ENCODE data around the gene PLCG1. TPM values are rescaled to one million over a fixed set of nuclear protein-coding genes. Genes with fewer than 3 reads are reported as not detected.

PLCG1 gene
- total RNA-seq, 1 experiment from 2014 or later = 196 TPM

- no peaks in the 10 kb centered on the region for H3K27me3 ChIP-seq
- no peak overlapping the region for H3K4me3 ChIP-seq
- H3K4me1 ChIP-seq = no peaks in the 10 kb centered on the region
- H3K27ac ChIP-seq = no peak overlapping the region
- no peak for DNase-seq
- peaks cover 92% of the 10 kb centered on the region for H3K36me3 ChIP-seq
- no peaks in the 10 kb centered on the region for H3K9me3 ChIP-seq (replicated peaks)
Measured at GRCh38 chr20:41165001-41165882, 27.9 kb downstream of the PLCG1 start.

GRCh38 chr20:41166201-41167117, 29.1 kb downstream of the PLCG1 start:
- H3K9me3 ChIP-seq (replicated peaks) = no peaks in the 10 kb centered on the region
- H3K36me3 ChIP-seq = peaks cover 96% of the 10 kb centered on the region
- no peaks in the 10 kb centered on the region for H3K27me3 ChIP-seq
- no peak overlapping the region for H3K4me3 ChIP-seq
- no peak overlapping the region for H3K27ac ChIP-seq
- no peaks in the 10 kb centered on the region for H3K4me1 ChIP-seq
- no peak for DNase-seq

DNA sequence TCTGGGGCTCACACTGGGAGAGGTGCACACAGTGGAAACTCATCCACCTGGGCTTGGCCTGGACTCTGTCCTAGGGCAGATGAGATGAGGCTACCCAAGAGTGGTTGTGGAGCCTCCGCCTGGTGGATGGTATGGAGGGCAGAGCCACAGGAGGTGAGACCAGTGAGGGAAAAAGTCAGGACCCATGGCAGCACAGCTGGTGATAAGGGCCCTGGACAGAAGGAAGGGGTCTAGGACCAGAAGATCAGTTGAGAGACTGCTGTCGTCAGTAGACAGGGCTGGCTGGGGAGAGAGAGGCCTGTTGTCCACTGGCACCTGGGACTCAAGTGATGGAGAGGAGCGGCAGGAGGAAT, 29.8 kb downstream of the PLCG1 start:
- Histone ChIP-seq H3K4me3 (no peak overlapping the region), H3K27ac (no peak overlapping the region), H3K4me1 (no peaks in the 10 kb centered on the region), H3K36me3 (peaks cover 97% of the 10 kb centered on the region), H3K9me3 (replicated peaks) (no peaks in the 10 kb centered on the region), H3K27me3 (no peaks in the 10 kb centered on the region)
- no peak for DNase-seq

DNA sequence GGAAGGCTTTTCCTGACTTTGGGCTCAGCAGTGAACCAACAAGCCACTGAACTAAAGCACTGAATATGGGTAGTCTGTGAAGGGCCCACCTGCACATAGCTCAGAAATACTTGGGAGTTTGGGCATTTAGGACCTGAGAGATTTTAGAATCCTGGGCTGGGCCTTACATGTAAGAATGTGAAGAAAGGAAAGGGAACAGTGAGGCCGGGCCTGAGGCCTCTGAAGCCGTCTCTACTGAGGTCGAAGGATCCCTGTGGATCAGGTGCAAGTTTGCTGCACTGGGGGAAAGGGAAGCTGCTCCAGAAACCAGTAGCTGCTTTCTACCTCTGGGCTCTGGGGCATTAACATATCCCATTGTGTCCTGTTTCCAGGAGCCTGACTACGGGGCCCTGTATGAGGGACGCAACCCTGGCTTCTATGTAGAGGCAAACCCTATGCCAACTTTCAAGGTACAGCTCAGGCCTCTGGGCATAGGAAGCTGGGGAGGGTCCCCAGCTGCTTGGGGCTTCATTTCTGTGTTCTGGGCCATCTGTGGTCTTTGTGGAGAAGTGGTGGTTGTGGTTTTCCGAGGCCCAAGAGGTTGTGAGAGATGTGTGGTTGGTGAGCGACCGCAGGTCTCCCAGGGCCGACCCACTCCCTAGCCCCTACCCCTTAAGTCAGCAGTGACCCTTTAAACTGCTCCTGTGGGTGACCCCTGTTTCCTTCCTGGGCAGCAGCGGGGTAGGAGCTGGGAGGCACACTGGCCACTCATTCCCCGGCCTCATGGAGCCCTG, 30.3 kb downstream of the PLCG1 start:
- peaks cover 97% of the 10 kb centered on the region for H3K36me3 ChIP-seq
- H3K27me3 ChIP-seq = no peaks in the 10 kb centered on the region
- no peaks in the 10 kb centered on the region for H3K9me3 ChIP-seq (replicated peaks)
- no peaks in the 10 kb centered on the region for H3K4me1 ChIP-seq
- H3K27ac ChIP-seq = no peak overlapping the region
- no peak overlapping the region for H3K4me3 ChIP-seq
- no peak for DNase-seq

- no peak for DNase-seq
- H3K4me3 ChIP-seq = no peak overlapping the region
- H3K9me3 ChIP-seq (replicated peaks) = no peaks in the 10 kb centered on the region
- H3K36me3 ChIP-seq = peaks cover 95% of the 10 kb centered on the region
- no peaks in the 10 kb centered on the region for H3K27me3 ChIP-seq
- H3K27ac ChIP-seq = no peak overlapping the region
- no peaks in the 10 kb centered on the region for H3K4me1 ChIP-seq
Measured at GRCh38 chr20:41168281-41169161, 31.2 kb downstream of the PLCG1 start.

- Histone ChIP-seq H3K4me1 (no peaks in the 10 kb centered on the region), H3K27me3 (no peaks in the 10 kb centered on the region), H3K4me3 (no peak overlapping the region), H3K36me3 (peaks cover 95% of the 10 kb centered on the region), H3K27ac (no peak overlapping the region), H3K9me3 (replicated peaks) (no peaks in the 10 kb centered on the region)
- no peak for DNase-seq
Measured at GRCh38 chr20:41169162-41169690, 31.9 kb downstream of the PLCG1 start.

DNA sequence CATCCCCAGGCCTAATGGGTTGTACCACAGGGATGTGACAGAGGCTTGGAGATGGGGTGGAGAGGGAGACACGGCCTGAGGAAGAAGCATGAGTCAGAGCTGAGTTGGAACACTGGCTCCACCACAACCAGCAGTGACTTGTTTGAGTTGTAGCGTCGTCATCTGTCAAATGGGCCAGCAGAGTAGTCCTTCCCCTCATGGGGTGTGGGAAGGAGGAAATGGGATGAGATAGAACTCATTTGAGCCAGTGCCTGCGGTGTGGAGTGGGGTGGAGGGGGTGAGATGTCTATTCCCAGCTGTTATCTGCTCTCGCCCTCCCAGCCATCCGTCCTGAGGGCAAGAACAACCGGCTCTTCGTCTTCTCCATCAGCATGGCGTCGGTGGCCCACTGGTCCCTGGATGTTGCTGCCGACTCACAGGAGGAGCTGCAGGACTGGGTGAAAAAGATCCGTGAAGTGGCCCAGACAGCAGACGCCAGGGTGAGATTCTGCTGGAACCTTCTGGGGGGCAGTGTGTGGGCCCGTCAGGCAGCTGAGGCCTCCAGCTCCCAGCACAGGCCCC, 32.5 kb downstream of the PLCG1 start:
- Histone ChIP-seq H3K27ac (no peak overlapping the region), H3K27me3 (no peaks in the 10 kb centered on the region), H3K4me3 (no peak overlapping the region), H3K36me3 (peaks cover 95% of the 10 kb centered on the region), H3K9me3 (replicated peaks) (no peaks in the 10 kb centered on the region), H3K4me1 (no peaks in the 10 kb centered on the region)
- no peak for DNase-seq

- no peaks in the 10 kb centered on the region for H3K9me3 ChIP-seq (replicated peaks)
- H3K36me3 ChIP-seq = peaks cover 91% of the 10 kb centered on the region
- DNase-seq = no peak
Measured at GRCh38 chr20:41170386-41171105, 33.2 kb downstream of the PLCG1 start.

GRCh38 chr20:41171736-41172295, 34.5 kb downstream of the PLCG1 start:
- no peaks in the 10 kb centered on the region for H3K4me1 ChIP-seq
- H3K4me3 ChIP-seq = no peak overlapping the region
- DNase-seq = no peak
- no peaks in the 10 kb centered on the region for H3K27me3 ChIP-seq
- H3K27ac ChIP-seq = no peak overlapping the region
- H3K9me3 ChIP-seq (replicated peaks) = no peaks in the 10 kb centered on the region
- H3K36me3 ChIP-seq = peaks cover 91% of the 10 kb centered on the region

More at GRCh38 chr20:41170386-41171105, 33.2 kb downstream of the PLCG1 start:
- H3K27ac ChIP-seq = no peak overlapping the region
- no peaks in the 10 kb centered on the region for H3K27me3 ChIP-seq
- no peak overlapping the region for H3K4me3 ChIP-seq
- H3K4me1 ChIP-seq = no peaks in the 10 kb centered on the region

DNA sequence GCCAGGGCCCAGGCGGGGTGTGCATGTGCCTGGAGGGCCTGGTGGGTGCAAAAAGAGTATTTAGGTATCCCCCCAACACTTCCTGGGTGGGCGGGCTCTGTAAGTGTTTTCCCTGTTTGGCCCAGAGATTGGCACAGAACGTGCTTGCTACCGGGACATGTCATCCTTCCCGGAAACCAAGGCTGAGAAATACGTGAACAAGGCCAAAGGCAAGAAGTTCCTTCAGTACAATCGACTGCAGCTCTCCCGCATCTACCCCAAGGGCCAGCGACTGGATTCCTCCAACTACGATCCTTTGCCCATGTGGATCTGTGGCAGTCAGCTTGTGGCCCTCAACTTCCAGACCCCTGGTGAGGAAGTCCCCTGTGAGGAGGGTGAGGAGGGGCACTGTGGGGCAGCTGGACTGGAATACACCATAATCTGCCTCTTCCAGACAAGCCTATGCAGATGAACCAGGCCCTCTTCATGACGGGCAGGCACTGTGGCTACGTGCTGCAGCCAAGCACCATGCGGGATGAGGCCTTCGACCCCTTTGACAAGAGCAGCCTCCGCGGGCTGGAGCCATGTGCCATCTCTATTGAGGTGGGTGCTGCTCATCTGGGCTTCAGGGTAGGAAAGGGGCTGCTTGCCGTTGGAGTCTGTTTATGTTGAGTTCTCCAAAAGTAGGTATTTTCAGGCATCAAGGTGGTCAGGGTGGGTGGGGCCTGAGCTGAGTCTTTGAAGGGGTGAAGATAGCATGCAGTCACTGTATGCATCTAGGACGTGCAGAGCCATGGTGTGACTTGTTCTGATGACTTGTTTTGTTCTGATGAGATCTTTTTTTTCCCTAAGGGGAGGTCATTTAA, 35.2 kb downstream of the PLCG1 start:
- peak in 1 of 2 experiments; percentile 10 for DNase-seq

DNA sequence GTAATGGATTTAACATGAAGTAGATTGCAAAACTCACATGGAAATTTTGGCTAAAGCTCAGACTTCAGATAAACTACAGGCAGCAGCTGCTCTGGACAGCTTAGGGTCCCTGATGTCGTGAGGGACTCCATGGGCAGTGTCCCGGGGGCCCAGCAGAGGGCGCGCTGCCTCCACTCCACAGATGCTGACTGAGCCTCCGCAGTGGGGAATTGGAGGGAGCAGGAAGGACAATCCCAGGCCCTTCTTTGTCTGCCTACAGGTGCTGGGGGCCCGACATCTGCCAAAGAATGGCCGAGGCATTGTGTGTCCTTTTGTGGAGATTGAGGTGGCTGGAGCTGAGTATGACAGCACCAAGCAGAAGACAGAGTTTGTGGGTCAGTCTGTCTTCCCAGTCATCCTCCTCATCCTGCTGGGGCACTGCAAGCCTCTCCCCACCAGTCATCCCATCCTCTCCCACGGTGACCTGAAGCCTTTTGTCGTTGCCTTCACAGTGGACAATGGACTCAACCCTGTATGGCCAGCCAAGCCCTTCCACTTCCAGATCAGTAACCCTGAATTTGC, 35.9 kb downstream of the PLCG1 start:
- H3K36me3 ChIP-seq = peaks cover 85% of the 10 kb centered on the region

More for the DNA sequence above, 35.2 kb downstream of the PLCG1 start:
- no peak overlapping the region for H3K4me3 ChIP-seq
- no peaks in the 10 kb centered on the region for H3K27me3 ChIP-seq
- H3K4me1 ChIP-seq = peaks cover 6% of the 10 kb centered on the region
- no peak overlapping the region for H3K27ac ChIP-seq
- peaks cover 91% of the 10 kb centered on the region for H3K36me3 ChIP-seq
- no peaks in the 10 kb centered on the region for H3K9me3 ChIP-seq (replicated peaks)

More for the DNA sequence above, 35.9 kb downstream of the PLCG1 start:
- Histone ChIP-seq H3K4me1 (peaks cover 11% of the 10 kb centered on the region), H3K4me3 (no peak overlapping the region), H3K9me3 (replicated peaks) (no peaks in the 10 kb centered on the region), H3K27me3 (no peaks in the 10 kb centered on the region), H3K27ac (no peak overlapping the region)
- peak; percentile 80 to 90 for DNase-seq
